Activated CD8-positive, alpha-beta memory T cell treated with anti-CD3 and anti-CD28 coated beads, Interleukin-2, amount 50 U/mL, for 1 hour (primary cell): ENCODE measurements around the gene PDZRN3.

Experiments used
- DNase-seq: peaks from one replicate; pipeline ENCODE4 v3.0.0-alpha.2; 2020; ENCODE audit errors: extremely low read depth

PDZRN3 gene

GRCh38 chr3:73624821-73625665 lies at the start of gene PDZRN3:
Gene PDZRN3 (minus strand): TSS chr3:73624941.
- DNase-seq, result no peak

GRCh38 chr3:73674280-73674679 lies 49.5 kb upstream of the PDZRN3 start:
- DNase-seq, result no peak

GRCh38 chr3:73669260-73669659 lies 44.5 kb upstream of the PDZRN3 start:
- no peak for DNase-seq

- no peak for DNase-seq
These were observed 43.6 kb upstream of the PDZRN3 start for GRCh38 chr3:73668391-73668790.

- DNase-seq, result no peak
These were observed 43.1 kb upstream of the PDZRN3 start for GRCh38 chr3:73667889-73668288.

GRCh38 chr3:73665286-73665685 lies 40.5 kb upstream of the PDZRN3 start:
- no peak for DNase-seq

- no peak for DNase-seq
These were observed 39.6 kb upstream of the PDZRN3 start for GRCh38 chr3:73664389-73664788.

GRCh38 chr3:73663495-73663894 lies 38.8 kb upstream of the PDZRN3 start:
- no peak for DNase-seq

- no peak for DNase-seq
These were observed 36.5 kb upstream of the PDZRN3 start for GRCh38 chr3:73661265-73661664.

- no peak for DNase-seq
These were observed 33.5 kb upstream of the PDZRN3 start for GRCh38 chr3:73658227-73658626.

- no peak for DNase-seq
These were observed 32.4 kb upstream of the PDZRN3 start for GRCh38 chr3:73657186-73657585.

- DNase-seq, result no peak
These were observed 31.6 kb upstream of the PDZRN3 start for GRCh38 chr3:73656241-73656890.

- no peak for DNase-seq
These were observed 30.5 kb upstream of the PDZRN3 start for GRCh38 chr3:73655197-73655596.

- no peak for DNase-seq
These were observed 29.1 kb upstream of the PDZRN3 start for GRCh38 chr3:73653877-73654276.

- no peak for DNase-seq
These were observed 28.6 kb upstream of the PDZRN3 start for GRCh38 chr3:73653351-73653750.

GRCh38 chr3:73652896-73653295 lies 28.2 kb upstream of the PDZRN3 start:
- DNase-seq, result no peak

- no peak for DNase-seq
These were observed 12.3 kb upstream of the PDZRN3 start for GRCh38 chr3:73637042-73637441.

GRCh38 chr3:73635254-73635653 lies 10.5 kb upstream of the PDZRN3 start:
- DNase-seq, result no peak

- no peak for DNase-seq
These were observed 9.2 kb upstream of the PDZRN3 start for GRCh38 chr3:73633916-73634344.

- no peak for DNase-seq
These were observed 8.7 kb upstream of the PDZRN3 start for GRCh38 chr3:73633453-73633852.

- DNase-seq, result no peak
These were observed 1.4 kb upstream of the PDZRN3 start for GRCh38 chr3:73626106-73626505.

- DNase-seq, result no peak
These were observed 522 bp downstream of the PDZRN3 start for GRCh38 chr3:73624017-73624820.
